IPS-20b (cell line): ENCODE measurements around the gene RABAC1.
A peak's percentile ranks its signal among the peaks of the same experiment; 100 is the strongest.
"Not testable (repeated sequence)": the region's sequence is repeated elsewhere in the genome, so short reads cannot be mapped to it uniquely, and the experiment has no call there.

Experiments used
- H3K27ac ChIP-seq: one replicate; pipeline ENCODE4 v1.5.1; 2013; ENCODE audit warnings: low read length
- H3K27me3 ChIP-seq: 2 replicates; pipeline ENCODE4 v1.6.1; 2013; ENCODE audit warnings: mild to moderate bottlenecking, low read length, inconsistent platforms; ENCODE audit not compliant: insufficient read depth
- H3K36me3 ChIP-seq: 2 replicates; pipeline ENCODE4 v1.6.1; 2013; ENCODE audit warnings: low read depth, mild to moderate bottlenecking, inconsistent platforms, low read length, moderate library complexity; ENCODE audit not compliant: insufficient read depth
- H3K4me1 ChIP-seq: 2 replicates; pipeline ENCODE4 v1.6.1; 2013; ENCODE audit warnings: mild to moderate bottlenecking, control low read depth, inconsistent platforms, low read length, moderate library complexity; ENCODE audit not compliant: insufficient read depth
- H3K4me3 ChIP-seq: 2 replicates; pipeline ENCODE4 v1.5.1; 2013; ENCODE audit warnings: mild to moderate bottlenecking, low read length, inconsistent platforms
- H3K9ac ChIP-seq: 2 replicates; pipeline ENCODE4 v1.6.1; 2013; ENCODE audit warnings: low read depth, mild to moderate bottlenecking, inconsistent platforms, low read length, moderate library complexity
- H3K9me3 ChIP-seq: 2 replicates; pipeline ENCODE4 v1.6.1; 2013; ENCODE audit warnings: mild to moderate bottlenecking, low read depth, low read length, inconsistent platforms; ENCODE audit not compliant: insufficient read depth

Gene RABAC1

DNA sequence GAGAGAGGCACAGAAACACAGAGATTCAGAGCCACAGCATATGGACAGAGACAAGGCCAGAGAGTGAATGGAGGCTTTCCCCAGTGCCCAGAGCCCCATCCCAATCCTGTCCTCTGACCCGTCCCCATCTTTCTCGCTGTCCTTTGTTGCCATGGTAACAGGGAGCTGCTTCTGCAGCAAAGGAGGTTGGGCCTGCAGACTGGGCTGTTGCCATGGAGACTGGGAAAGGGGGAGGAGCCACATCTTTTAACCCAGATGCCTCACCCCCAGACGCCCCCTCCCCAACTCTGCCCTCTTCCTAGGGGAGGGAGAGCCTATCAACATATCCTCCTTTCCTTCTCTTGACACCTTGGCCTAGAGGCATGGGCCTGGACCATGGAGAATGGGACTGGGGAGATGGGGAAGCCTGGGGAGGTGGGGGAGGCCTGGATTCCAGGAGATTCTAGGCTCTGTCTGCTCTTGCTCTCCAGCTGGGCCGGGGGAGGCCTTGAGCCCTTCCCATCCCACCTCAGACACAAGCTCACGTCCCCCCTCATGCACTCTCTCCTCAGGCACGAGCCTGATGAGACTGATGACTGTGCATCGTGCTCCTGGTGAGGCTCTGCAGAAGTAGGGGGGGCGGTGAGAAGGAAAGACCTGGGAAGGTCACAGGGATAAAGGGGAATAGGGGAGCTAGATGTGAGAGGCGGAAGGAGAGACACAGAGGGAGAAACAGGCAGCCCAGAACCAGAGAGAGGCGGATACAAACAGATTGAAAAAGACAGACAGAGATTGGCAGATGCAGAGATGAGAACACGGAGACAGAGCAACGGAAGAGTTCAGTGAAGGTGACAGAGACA lies 37.1 kb upstream of the RABAC1 start:
- H3K9ac ChIP-seq: no peak overlapping the region
- peaks cover 10% of the 10 kb centered on the region; the same call in 1 of the 2 replicates for H3K4me1 ChIP-seq
- H3K27me3 ChIP-seq: peaks cover 82% of the 10 kb centered on the region
- no peak overlapping the region for H3K4me3 ChIP-seq
- H3K36me3 ChIP-seq: no peaks in the 10 kb centered on the region
- no peak overlapping the region for H3K27ac ChIP-seq
- H3K9me3 ChIP-seq: no peaks in the 10 kb centered on the region

DNA sequence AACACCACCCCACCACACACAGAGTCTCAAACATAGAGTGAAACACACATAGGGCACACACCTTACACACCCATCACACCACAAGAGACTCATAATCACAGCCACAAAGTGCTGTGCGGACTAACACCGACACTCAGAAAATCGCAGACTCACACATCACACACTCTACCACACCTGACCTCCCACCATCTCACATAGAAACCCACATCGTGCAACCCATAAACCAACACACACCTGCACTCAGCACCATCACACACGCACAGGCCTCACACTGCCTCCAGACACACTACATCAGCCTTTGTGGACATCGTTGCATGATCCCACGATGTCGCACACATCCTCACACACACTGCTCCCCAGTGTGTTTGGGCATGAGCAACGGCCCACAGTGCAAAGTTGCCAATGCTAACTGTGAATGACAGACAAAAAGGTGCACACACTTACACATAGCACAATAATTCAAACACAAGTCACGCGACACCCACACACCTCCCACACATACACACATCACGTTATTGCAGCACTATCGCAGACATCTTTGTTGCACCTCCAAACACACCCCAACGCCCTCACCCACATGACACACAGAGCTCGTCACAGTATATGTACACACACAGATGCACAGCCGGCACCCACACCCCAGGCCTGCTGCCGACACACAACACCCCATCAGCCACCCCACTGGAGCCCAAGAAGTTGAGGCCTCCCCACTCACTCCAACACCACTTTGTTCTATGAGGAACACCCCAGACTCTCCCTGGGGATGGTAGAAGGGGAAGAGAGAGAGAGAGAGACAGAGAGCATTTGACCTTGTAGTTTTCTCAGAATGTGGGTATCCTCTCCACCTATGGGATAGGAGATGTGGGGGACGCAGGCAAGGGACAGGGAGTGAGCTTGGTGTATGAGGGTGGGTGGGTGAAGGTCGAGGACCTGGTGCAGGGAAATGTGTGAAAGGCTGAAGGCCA lies 36.2 kb upstream of the RABAC1 start:
- Histone ChIP-seq H3K27ac (no peak overlapping the region), H3K4me1 (peaks cover 10% of the 10 kb centered on the region; the same call in 1 of the 2 replicates), H3K36me3 (no peaks in the 10 kb centered on the region), H3K4me3 (no peak overlapping the region), H3K9ac (no peak overlapping the region), H3K9me3 (no peaks in the 10 kb centered on the region), H3K27me3 (peaks cover 76% of the 10 kb centered on the region)

DNA sequence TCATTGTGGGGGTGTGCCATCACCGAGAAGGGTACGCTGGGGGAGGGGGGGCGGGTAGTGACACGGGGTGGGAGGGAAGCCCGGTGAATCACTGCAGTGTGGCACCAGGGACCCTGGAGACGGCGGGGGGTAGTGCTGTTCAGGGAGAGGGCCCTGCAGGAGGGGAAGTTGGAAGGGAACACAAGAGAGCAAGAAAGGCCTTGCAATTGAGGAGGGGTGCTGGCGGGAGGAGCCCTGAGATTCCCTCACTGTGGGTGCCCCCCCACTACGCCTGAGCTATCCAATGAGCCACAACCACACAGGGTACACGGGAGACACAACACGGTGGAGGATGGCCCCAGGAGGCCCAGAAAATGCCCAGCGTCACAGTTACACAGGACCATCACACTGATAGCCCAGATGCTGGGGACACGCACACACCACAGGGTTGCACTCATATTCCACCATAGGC lies 35.4 kb upstream of the RABAC1 start:
- Histone ChIP-seq H3K27me3 (peaks cover 76% of the 10 kb centered on the region), H3K36me3 (no peaks in the 10 kb centered on the region), H3K9me3 (no peaks in the 10 kb centered on the region), H3K4me1 (peaks cover 9% of the 10 kb centered on the region; the same call in 1 of the 2 replicates), H3K9ac (no peak overlapping the region), H3K4me3 (peak overlapping the region; percentile 84; the same call in 1 of the 2 replicates), H3K27ac (no peak overlapping the region)

DNA sequence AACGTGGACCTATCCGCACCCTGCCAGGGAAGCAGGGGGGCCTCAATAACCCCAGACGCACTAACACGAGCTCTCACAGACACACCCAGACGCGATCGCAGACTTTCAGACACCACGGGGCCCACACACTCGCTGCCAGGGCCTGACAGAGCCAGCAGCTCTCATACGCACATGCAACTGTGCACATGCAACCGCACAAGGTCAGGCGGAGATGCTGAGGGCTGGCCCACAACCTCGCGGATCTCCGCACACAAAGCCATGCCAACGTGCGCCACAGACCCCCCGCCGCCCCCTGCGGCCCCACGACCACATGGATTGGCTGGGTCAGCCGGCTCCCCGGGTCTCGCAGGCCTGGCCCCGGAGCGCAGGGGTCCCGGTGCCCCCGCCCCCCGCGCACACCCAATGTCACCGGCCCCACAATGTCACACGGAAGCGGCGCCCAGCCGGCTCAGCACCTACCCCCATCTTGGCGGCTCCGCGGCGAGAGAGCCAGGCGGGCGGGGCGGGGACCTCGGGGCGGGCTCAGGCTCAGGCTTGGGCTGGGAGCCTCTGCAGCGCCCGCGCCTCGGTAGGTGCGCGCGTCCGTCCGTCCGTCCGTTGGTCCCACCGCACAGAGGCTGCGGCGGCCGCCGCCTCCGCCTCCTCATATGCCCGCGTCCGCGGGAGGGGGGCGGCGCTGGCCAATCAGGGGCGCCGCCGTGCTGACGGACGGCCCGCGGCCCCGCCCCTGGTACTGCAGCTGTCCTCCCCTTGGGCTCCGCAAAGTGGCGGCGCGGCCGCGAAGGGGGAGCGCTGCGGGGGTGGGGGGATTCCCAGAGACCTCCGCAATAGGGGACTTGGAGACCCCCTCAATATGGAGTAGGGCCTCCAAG lies 34.7 kb upstream of the RABAC1 start, which contains the start of gene ATP1A3:
Gene ATP1A3 (minus strand): TSS at position 619 of the 872 bp plus-strand sequence. CDS start 154 bp downstream, at position 465.
- H3K27me3 ChIP-seq: peaks cover 71% of the 10 kb centered on the region

DNA sequence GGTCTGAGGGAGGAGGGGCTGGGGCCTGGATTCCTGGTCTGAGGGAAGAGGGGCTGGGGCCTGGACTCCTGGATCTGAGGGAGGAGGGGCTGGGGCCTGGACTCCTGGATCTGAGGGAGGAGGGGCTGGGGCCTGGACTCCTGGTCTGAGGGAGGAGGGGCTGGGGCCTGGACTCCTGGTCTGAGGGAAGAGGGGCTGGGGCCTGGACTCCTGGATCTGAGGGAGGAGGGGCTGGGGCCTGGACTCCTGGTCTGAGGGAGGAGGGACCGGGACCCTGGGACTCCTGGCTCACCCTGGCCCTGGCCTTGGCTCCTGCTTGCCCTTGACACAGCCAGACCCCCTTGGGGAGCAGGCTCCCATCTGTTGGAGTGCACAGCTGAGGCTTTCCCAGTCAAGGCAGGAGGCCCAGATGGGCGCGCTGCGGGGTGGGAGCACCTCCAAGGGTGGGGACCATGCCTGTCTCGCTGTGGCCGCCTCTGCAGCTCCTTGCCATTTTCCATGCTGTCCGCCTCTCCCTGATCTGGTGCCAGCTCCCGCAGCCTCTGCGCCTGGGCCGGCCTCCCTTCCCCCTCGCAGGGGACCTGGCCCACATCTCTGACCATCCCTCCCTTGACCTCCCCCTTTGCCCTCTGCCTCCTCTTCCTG lies 32.9 kb upstream of the RABAC1 start:
- not testable (repeated sequence) for H3K9ac ChIP-seq, H3K27ac ChIP-seq
- peaks cover 55% of the 10 kb centered on the region for H3K27me3 ChIP-seq

More for the DNA sequence above, 34.7 kb upstream of the RABAC1 start, which contains the start of gene ATP1A3:
- Histone ChIP-seq H3K4me1 (peaks cover 6% of the 10 kb centered on the region; the same call in 1 of the 2 replicates), H3K27ac (no peak within 1 kb of the TSS), H3K9me3 (no peaks in the 10 kb centered on the region), H3K36me3 (no peaks in the 10 kb centered on the region), H3K4me3 (peak within 1 kb of the TSS; percentile 84), H3K9ac (peak within 1 kb of the TSS; percentile 70; the same call in 1 of the 2 replicates)

DNA sequence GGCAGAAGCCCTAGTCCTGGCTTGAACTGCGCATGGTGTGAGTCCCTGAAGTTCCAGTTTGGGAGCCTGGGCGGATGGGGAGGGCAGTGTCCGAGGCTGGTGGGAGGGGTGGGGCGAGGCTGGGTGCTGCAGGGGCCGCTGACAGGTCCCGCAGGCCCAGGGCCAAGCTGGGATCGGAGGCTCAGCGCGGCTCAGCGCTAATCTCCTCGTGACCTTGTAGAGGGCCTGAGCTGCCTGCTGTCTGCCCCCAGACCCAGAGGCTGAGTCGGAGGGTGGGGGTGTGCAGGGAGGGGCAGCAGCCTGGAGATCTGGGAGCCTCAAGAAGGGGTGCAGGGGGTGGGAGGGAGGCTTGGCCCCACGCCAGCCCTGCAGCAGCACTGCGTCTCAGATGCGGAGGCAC lies 31.9 kb upstream of the RABAC1 start:
- H3K27me3 ChIP-seq: peaks cover 45% of the 10 kb centered on the region
- H3K4me3 ChIP-seq: no peak overlapping the region
- H3K27ac ChIP-seq: no peak overlapping the region
- no peaks in the 10 kb centered on the region for H3K9me3 ChIP-seq
- no peak overlapping the region for H3K9ac ChIP-seq
- no peaks in the 10 kb centered on the region for H3K4me1 ChIP-seq
- peaks cover 11% of the 10 kb centered on the region; the same call in 1 of the 2 replicates for H3K36me3 ChIP-seq

More for the DNA sequence above, 32.9 kb upstream of the RABAC1 start:
- H3K36me3 ChIP-seq, H3K4me3 ChIP-seq, H3K9me3 ChIP-seq, H3K4me1 ChIP-seq: not testable (repeated sequence)

DNA sequence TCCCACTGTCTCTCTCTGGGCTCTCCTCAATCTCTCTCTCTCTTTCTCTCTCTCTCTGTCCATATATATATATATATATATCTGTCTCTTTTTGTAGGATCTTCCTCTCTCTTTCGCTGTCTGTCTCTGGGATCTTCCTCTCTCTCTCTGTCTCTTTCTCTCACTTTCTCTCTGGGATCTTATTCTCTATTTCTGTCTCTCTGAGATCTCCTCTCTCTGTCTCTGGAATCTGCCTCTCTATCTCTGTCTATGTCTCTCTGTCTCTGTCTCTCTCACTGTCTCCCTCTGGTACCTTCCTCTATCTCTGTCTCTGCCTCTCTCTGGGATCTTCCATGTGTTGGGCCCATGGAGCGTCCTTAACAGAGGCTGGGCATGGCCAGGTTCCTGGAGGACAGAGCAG lies 31.5 kb upstream of the RABAC1 start:
- Histone ChIP-seq H3K27me3 (peaks cover 41% of the 10 kb centered on the region), H3K9ac (no peak overlapping the region), H3K27ac (no peak overlapping the region)

DNA sequence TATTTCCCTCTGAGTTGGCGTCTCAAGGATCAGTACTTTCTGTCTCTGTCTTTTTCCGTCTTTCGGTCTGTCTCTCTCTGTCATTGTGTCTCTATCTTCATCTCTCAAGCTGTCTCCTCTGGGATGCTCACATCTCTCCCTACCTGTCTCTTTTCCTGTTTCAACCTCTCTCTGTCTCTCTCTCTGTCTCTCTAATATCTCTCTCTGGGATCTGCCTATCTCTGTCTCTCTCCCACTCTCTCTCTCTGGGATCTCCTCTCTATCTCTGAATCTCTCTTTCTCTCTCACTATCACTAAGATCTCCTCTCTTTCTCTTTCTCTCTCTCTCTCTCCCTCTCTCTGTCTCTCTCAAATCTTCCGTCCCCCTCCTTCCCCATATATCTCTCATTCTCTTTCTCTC lies 30.9 kb upstream of the RABAC1 start:
- H3K4me3 ChIP-seq: no peak overlapping the region
- peaks cover 11% of the 10 kb centered on the region; the same call in 1 of the 2 replicates for H3K36me3 ChIP-seq
- no peaks in the 10 kb centered on the region for H3K4me1 ChIP-seq
- H3K27me3 ChIP-seq: peaks cover 35% of the 10 kb centered on the region
- no peak overlapping the region for H3K27ac ChIP-seq
- no peaks in the 10 kb centered on the region for H3K9me3 ChIP-seq
- H3K9ac ChIP-seq: no peak overlapping the region

More for the DNA sequence above, 31.5 kb upstream of the RABAC1 start:
- Histone ChIP-seq H3K36me3 (peaks cover 11% of the 10 kb centered on the region; the same call in 1 of the 2 replicates), H3K4me1 (no peaks in the 10 kb centered on the region), H3K4me3 (no peak overlapping the region), H3K9me3 (no peaks in the 10 kb centered on the region)

DNA sequence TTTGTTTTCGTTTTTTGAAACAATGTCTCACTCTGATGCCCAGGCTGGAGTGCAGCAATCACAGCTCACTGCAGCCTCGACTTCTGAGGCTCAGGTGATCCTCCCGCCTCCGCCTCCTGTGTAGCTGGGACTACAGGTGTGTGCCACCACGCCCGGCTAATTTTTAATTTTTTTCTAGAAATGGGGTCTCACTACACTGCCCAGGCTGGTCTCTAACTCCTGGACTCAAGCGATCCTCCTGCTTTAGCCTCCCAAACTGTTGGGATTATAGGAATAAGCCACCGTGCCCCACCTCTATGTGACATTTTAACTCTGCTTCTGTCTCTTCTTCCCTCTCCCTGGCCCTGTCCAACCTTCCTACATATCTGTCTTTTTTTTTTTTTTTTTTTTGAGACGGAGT lies 29.8 kb upstream of the RABAC1 start:
- Histone ChIP-seq H3K27ac (no peak overlapping the region), H3K4me1 (no peaks in the 10 kb centered on the region), H3K9ac (no peak overlapping the region), H3K36me3 (peaks cover 11% of the 10 kb centered on the region; the same call in 1 of the 2 replicates), H3K9me3 (no peaks in the 10 kb centered on the region), H3K27me3 (peaks cover 26% of the 10 kb centered on the region), H3K4me3 (no peak overlapping the region)

DNA sequence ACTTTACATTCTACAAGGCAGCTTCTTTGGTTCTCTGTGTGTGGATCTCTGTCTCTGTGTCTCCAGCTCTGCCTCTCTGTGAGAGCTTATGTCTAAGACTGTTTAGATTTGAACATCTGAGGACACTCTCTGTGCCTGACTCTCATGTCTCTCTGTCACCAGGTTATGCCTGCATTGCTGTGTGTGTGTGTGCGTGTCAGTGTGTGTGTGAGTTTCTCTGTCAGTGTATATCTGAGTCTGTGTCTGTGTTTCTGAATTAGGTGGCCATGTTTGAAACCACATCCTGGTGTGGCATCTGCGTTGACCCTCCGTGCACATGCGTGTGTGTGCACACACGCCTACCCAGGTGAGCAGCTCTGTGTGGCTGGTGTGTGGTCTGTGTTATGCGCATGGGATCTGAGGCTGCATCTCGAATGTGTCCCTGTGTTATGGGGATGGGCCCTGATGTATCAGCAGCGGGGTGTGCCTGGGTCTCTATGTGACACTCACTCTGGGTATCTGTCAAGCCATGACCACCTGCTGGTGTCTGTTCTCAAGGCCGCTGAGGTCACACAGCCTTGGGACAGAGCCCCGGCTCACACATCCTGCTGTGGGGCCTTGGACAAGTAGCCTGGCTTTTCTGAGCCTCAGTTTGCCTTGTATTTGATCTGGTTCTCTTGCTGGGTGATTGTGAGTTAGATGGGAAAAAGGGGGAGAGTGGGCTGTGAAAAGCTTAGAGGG lies 28.2 kb upstream of the RABAC1 start:
- no peaks in the 10 kb centered on the region for H3K4me1 ChIP-seq
- peaks cover 12% of the 10 kb centered on the region; the same call in 1 of the 2 replicates for H3K27me3 ChIP-seq
- H3K36me3 ChIP-seq: peaks cover 11% of the 10 kb centered on the region; the same call in 1 of the 2 replicates
- no peak overlapping the region for H3K4me3 ChIP-seq
- H3K9me3 ChIP-seq: no peaks in the 10 kb centered on the region
- H3K9ac ChIP-seq: no peak overlapping the region
- H3K27ac ChIP-seq: no peak overlapping the region
